Heart left ventricle (tissue), 13 donors: ENCODE data around the gene DIS3L2.

ENCODE experiments used
- CTCF ChIP-seq, 12 donors: fragments of 200-600 bp; sonication (generic) in 4 of 12; IDR thresholded peaks; one replicate each; pipeline versions ENCODE4 v1.5.0 to v1.8.0; 2018 to 2022; ENCODE audit warnings: antibody characterized with exemption in 12 of 12, mild to moderate bottlenecking in 5 of 12
- POLR2A ChIP-seq, 2 donors: fragments of 450-650 bp; IDR thresholded peaks; one replicate each; pipeline ENCODE4 v1.6.1; 2017; ENCODE audit warnings: antibody characterized with exemption in 2 of 2, mild to moderate bottlenecking in 2 of 2, moderate library complexity in 2 of 2
- donor health status: ischemic (EF 13 %, LVEDD 7.1; RV severe dilation, severe dysfunction).
- donor health status: DM: no; HTN: yes; CAD: no.
- donor health status: DM: no; HTN: no; CAD: no.
- donor health status: ischemic (EF 25% LVEDD 6.9; RV normal size, moderate dysfunction).
- donor health status: ischemic (EF 25% LVEDD 5.7; RV mildly dilated, moderate dysfunction).
- donor health status: ischemic (EF 35%, LVEDD 5.7; RV mildly dilated, moderate dysfunction).
- donor health status: nonischemic (EF 11% LVEDD 7.7; RV severe dilation, severe dysfunction).
- donor health status: DM: yes; HTN: yes; CAD: no.
- donor health status: PGD.
- donor health status: ischemic (EF 29% LVEDD 5.4; RV normal size, mild dysfunction).
- donor health status: nonischemic (EF 23%, LVEDD 6.1; RV moderate dilation, normal function).

- no peak for TF ChIP-seq CTCF (IDR thresholded peaks at IDR 0.05)
- TF ChIP-seq POLR2A (IDR thresholded peaks at IDR 0.05) = no peak
Measured at GRCh38 chr2:232184346-232184745, 222.8 kb downstream of the DIS3L2 start.
